GM19328 (cell line): ENCODE measurements around the gene SLC2A4.
A peak's percentile ranks its signal among the peaks of the same experiment; 100 is the strongest.

ENCODE experiments used
- ATAC-seq: cut with Tn5 transposase; IDR thresholded peaks from one replicate; pipeline ENCODE4 v1.9.1; 2021; ENCODE audit warnings: mild to moderate bottlenecking, moderate library complexity; ENCODE audit not compliant: unreplicated experiment

The SLC2A4 gene

DNA sequence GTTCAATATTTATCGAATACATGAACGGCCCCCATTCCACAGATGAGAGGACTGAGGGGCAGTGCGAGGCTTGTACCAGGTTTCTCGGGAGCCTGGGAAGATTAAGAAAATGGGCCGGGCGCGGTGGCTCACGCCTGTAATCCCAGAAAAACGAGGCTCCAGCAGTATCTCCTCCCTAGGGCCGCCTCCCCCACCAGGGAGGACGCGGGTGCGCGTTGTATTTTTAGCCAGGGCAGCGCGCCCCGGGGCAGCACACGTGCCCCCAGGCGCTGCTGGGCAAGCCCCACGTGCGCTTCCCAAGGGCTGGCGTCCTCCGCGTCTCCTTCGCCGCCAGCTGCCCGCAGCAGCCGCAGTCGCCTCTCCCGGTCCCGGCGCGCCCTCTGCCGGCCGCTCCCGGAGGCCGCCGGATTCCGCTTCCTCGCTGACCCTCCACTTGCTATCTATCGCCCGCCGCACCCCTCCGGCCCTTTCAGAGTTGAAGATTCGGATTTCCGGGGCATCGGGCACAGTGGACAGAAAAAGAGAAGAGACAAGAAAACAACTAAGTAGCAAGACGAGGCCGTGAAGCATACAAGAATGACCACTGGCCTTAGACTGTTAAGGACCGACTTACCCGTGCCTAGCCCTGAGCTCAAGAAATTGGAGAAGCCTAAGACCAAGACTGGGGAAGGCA is 14.8 kb downstream of the SLC2A4 start:
- ATAC-seq = no peak

DNA sequence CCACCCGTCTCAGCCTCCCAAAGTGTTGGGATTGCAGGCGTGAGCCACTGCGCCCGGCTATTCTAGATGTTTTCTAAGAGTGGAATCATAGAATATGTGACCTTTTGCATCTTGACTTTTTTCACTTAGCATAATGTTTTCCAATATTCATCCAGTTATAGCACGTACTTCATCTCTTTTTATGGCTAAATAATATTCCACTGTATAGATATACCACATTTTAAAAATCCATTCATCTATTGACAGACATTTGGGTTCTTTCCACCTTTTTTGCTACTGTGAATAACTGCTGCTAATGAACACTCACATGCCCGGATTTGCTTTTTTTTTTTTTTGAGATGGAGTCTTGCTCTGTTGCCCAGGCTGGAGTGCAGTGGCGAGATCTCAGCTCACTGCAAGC is 22.7 kb downstream of the SLC2A4 start:
- ATAC-seq = no peak

DNA sequence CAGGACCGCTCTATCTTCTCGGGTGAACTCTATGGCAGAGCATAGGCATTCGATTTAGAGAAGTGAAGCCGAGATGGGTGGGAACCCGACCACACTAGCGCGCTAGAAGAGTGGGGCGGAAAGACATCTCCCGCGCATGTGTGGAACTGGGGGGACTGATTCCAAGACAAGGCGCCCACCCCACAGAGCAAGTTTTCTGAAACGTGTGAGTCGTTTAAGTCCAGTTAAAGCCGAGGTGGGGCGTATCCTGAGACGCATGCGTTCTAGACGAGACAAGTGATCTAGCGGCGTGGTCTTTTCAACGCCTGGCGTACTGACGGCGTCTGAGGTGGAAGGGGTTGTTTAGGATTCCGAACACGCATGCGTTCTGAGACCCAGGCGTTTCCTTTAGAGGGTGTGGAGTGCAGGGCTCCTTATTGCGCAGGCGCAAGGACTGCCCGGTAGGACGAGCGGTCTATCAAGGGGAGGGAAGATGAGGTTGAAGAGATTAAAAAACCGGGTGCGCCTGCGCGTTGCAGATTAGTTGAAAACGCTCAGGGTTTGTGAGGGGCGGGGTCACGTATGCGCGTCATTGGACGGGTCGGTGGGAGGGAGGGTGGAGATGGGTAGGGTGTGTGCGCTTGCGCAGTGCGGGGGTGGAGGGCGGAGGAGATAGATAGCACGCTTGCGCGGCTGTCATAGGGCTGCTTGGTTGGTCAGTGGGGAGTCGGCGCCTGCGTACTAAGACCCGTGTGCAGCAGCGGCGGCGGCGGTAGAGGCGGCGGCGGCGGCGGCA is 25.6 kb downstream of the SLC2A4 start, which contains the start of gene EIF5A:
EIF5A (plus strand) TSS at position 718 of the 775 bp plus-strand sequence. CDS start 2,008 bp downstream, outside the sequence.
- peak; percentile 72 for ATAC-seq

DNA sequence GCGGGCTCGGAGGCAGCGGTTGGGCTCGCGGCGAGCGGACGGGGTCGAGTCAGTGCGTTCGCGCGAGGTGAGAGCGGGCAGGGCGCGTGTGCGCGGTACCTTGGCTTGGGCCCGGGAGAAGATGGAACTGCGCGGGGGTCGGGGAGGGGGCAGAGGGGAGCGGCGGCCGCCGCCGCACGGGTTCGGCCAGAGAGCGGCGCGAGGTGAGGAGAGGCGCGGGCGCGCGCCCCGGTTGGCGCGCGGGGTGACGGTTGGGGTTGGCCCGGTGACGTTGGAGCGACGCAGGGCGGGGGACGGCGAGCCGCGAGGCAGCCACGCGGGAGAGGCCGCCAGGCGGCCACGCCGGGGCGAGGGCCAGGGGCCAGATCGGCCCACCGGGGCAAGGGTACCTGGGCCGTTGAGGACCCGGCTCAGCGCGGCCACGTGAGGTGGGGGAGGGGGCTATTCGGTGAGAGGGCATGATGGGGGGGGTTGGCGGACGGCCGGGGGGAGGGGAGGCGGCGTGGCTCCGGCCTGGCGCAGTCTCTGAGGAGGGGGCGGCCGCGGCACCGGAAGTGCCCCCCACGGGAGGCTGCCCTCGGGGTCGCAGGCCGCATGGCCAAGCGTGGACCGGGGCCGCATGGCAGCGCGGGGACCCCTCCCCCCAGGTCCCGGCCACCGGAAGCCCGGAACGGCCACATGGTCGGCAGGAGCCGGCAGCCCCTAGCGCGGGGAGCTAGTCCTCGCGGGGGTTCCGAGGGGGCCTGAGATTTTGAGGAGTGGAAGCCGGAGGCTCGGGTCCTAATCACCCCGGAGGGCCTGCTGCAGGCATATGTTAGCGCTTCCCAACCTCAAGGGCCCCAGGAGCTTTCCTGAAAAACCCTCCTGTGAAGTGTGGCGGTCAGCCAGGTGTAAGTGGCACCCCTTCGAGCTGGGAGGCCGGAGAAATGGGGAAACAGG is 26.4 kb downstream of the SLC2A4 start:
- ATAC-seq = no peak

DNA sequence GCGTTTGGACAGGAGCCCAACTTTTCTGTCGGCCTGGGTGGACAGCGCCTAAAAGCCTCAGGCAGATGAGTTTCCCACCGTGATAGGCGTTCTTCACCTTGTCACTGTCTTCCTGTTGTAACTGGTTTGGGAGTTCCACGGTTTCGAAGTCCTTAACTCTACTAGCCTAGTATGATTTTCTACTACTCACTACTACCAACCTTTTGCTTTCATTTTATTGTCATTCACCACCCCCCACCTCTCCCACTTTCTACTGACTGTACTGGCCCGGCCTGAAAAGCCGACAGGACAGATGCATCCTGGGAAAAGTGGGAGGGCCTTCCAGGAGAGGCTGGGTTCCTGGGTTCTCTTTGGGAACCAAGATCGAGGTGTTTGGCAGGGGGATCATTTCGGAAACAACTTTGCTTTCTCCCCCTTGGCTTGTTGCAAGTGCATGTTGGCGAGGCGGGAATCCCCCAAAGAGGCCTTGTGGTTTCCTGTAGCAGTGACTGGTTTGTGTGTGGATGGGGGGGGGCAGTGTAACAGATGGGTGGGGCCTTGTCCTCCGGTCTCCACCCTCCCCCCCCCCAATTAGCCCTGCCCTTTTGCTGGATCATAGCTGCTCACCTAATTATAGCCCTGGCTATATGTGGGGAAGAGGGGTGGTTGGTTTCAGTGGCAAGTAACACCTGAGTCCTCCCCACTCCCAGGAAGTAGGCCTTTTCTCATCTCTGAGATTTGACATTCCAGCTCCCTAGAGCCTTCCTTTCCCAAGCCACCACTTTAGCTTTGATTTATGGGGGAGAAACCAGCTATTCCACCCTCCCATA is 27.3 kb downstream of the SLC2A4 start:
- ATAC-seq = no peak

DNA sequence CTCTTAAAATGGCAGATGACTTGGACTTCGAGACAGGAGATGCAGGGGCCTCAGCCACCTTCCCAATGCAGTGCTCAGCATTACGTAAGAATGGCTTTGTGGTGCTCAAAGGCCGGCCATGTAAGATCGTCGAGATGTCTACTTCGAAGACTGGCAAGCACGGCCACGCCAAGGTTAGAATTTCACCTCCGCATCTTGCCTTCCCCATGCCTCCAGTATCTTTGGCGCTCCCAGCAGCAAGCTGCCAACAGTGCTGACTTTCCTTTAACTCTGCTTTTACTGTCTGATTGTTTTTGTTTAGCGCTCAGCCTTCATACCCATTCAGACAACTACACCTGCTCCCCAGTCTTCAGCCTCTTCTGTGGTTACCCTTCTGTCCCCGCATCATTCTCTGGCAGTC is 28.1 kb downstream of the SLC2A4 start:
- ATAC-seq = no peak

DNA sequence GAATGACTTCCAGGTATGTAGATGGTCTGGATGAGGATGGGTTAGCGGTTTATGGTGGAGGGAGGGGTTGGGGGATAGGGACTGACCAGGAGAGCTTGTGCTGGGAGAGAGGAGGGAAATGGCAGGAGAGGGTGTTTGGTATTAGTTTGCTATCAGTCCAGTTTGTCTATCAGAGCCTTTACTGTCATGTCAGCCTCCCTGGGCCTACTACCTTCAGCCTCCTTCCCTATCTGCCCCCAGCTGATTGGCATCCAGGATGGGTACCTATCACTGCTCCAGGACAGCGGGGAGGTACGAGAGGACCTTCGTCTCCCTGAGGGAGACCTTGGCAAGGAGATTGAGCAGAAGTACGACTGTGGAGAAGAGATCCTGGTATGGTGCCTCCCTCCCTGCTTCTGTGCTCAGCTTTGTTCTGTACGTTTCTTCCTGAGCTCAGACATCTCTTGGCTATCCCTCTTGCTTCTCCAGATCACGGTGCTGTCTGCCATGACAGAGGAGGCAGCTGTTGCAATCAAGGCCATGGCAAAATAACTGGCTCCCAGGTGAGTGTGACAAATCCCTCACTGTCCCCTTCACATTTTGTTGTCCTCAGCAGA is 29.7 kb downstream of the SLC2A4 start:
- ATAC-seq = no peak

DNA sequence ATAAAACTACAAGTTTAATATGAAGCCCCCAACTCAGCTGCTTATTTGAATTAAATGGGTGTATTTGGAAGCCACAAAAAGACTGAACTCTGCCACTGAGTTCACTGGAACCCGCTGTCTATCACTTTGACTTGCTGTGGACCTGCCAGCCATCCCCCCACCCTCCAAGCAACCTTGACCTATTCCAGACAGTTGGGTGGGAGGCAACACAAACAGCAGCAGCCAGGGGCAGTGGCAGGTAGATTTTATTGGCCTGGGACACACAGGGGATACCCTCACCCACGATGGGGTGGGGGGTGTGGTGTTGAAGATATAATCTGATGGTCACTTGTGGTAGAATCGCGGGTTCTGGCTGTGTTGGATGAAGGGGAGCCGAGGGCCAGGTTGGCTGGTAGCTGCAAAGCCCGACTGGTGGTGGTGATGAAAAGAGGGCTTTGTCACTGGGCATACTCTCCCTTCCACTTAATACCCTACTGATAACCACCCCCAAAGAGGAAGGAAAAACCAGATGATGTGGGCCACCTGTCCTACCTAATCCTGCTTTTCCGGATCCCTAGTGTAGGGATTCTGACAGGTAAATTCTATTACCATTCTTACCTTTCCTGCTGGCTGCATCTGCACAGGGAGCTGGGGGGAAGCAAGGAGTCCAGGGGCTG is 31.0 kb downstream of the SLC2A4 start:
- no peak for ATAC-seq

DNA sequence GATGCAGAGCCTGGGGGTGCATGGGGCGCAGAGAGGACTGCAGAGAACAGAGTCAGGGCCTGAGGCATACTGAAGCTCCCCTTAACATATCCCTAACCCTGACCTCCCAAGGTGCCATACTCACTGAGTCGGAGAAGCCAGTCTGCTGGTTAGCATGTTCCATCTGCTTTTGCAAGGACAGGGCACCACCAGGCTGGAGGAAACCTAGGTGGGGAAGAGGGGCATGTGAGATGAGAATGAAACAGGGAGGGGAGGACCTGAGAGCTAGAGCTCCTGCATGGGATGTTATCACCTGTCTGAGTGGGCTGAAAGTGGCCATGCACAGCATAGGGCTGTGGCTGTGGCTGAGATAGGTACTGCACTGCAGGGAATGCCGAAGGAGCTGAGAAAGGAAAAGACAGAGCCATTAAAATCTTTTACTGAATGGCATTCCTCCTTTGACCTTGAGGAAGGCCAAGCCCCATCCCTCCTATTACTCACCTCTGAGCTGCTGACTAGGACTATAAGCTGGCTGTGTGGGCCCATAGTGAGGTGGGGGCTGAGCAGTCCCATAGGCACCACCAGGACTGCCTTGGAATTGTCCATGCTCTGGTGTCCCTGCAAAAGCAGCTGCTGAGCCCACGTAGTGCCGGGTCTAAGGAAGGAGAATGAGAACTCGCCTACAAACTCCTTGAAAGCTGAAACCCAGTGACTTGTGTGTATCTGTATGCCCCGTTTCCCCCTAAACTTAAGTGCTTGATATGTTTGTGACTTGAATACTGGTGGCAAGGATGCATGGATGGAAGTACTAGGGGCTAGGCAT is 31.8 kb downstream of the SLC2A4 start:
- no peak for ATAC-seq

DNA sequence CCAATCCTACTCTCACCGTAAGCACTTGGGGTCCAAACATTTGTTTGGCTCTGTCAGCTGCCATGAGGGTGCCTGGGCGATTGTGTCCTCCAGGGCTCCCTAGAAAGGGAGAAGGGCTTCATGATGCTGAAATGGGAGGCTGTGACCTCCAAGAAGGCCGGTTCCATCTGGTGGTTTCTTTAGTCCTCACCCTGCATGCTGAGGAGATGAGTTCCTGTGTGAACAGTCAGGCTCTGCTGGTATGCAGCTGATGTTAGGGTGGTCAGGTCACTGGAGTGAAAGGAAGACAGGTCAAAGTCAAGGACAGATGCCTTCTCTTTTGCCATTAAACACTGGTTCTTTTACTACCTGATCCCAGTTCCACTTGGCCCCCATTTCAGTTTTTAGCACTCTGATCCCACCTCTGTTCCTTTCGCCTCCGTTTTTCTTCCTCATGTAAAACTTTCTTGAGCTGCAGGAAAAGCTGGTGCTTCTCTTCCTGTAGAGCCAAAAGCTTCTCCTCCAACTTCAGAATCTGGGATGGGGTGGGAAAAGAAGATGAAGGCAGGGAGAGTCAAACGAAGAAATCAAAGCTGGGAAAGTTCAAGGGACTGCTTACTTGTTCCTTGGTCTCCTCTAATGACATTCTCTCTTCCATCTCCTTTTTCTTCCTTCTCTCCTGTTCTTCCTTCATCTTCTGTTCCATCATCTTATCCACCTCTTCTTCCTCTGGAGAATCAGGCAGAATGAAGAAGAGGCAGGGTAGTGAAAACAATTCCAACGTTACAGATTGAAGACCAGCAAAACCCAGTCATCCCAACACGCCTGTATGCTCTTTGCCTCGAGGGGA is 32.6 kb downstream of the SLC2A4 start:
- no peak for ATAC-seq

DNA sequence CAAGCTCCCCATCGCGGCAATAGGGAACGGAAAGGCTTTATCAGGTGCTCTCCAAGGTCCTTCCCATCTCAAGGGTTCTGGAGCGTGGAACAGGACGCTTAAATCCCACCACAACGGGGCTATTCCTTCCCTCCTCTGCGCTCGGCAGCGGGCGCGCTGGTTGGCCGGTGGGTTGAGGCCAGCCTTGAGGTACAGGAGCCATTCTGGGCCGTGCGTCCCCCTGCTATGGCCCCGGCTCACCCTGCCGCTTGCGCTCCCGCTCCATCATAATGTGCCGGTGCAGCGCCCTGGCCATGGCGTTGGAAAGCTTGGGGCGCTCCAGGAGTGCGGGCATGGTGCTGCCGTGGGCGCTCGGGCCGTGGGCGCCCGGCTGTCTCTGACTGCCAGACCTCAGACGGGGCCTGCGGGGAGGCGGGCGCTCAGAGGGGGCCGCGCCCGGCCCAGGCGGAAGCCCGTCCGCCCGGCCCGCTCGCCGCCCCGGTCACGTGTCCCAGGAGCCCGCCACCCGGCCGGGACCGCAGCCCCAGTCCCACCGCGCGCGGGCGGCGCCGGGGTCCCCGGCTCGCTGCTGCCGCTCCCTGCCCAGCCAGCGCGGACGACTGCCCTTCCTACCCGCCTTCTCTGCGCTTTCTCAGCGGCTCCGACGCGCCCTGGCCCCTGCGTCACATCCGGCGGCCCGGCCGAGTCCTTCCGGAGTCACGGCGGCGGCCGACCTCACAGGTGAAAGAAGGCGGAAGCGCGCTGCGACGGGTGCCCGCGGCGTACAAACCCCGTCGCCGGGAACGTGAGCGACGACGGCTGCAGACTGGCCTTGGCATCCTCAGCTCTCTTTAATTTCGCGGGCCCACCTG is 33.4 kb downstream of the SLC2A4 start, which contains the start of gene GPS2:
GPS2 (minus strand) TSS at position 642 of the 851 bp plus-strand sequence; CDS start at position 334, 308 bp downstream.
- ATAC-seq = peak; percentile 64

DNA sequence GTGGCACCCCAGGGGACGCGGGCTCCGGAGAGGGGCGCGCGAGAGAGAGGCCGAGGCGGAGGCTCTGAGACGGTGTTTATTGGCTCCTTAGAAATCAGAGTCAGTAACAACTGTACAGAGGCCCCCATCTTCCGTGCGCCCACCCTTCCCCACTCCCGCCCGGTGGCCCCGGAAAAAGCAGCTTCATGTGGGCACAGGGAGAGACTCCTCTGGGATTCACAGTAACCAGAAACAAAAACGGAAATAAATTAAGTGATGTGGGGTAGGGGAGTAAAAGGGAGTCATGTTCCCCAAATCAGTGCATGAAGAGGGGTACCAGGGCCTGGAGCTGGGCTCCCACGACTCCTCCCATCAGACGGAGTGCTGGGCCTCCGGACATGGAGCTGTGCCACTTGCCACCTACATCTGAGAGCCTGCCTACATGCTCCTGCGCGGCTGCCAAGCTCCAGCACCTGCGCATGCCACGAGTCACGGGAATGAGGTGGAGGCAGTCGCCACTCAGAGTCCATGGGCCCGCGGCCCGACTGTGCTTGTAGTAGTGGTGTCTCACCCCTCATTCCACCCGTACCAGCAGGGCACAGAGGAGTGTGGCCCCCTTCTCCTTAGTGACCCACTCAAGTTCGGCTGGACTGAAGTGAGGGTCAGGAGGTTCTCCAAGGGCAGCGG is 34.2 kb downstream of the SLC2A4 start:
- ATAC-seq = no peak

DNA sequence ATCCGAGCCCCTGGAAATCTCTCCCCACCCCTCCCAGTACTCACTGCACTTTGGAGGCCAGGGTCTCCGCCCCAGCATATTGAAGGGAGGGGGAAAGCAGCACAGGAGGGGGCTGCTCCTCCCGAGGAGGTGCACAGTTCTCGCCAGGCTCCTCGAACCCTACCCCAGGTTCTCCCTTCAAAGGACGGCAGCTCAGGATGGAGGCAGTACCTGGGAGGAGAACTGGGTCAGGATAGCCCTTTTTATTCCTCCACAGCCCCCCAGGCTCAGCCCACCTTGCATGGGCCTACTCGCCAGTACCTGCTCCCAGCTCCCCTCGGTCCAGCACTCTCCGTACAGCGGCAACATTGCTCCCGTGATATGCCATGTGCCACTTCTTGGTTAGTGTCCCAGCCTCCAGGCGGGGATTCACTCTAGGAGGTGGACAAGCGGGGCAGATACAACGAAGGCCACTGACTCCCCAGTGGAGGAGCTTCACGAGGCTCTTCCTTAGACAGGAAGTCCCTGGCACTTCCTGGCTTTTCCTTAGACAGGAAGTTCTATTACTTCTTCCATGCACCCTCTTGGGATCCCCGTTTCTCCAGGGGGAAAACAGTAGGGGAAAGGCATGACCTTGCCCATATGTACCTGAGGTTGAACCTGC is 35.8 kb downstream of the SLC2A4 start:
- ATAC-seq = no peak

DNA sequence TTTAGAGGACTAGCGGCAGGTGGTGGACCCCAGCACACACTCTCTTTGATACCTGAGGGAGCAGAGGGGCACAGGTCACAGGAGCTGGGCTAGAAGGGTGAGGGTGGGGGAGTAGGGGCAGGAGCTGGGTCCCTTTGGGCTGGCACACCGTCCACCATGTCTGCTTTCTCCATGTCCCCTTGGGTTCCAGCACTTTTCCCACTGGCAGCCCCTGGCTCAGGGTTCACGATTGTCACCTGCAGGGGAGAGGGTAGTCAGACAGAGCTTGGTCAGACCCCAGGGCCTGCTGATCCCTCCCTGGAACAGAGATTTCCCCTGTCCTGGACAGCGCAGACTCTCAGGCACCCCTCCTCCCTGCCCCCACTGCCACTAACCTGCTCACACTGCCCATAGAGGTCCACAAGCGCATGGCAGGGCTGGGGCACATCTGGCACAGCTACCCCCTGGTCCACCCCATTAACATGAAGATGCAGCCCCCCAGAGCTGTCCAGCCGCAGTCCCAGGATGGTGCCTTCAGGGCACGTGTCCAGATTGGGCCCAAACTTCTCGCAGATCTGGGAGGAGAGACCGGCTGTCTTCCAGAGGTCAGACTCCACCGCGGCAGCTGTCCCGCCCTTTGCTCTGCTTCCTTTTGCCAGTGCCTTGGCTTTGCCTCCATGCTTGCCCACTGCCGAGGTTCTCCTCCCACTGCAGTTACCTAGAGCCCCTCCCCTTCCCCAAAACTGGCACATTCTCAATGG is 36.8 kb downstream of the SLC2A4 start:
- ATAC-seq = no peak

DNA sequence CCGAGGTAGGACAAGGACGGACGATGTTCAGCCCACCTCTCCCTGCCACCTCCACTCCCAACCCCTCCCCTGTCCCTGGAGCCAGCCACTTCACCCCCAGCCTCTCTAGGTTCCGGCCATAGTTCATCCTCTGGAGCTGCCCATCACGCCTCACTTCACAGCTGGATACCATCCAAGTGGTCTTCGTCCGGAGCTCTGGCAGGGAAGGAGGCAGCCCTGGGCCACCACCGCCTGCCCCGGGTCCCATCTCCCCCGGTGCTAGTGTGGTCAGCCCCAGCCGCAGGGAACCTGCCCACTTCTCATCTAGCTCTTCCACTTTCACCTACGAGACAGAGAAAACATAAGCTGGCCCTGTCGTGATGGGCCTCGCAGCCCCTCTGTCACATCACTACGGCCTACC is 39.9 kb downstream of the SLC2A4 start:
- no peak for ATAC-seq
